ENCODE measurements around the gene TSPYL4.

TSPYL4 gene

GRCh38 chr6:116253505-116254296 lies at the start of gene TSPYL4:
Gene TSPYL4, minus strand, starts transcription at chr6:116254075. Its CDS starts 67 bp downstream, at chr6:116254008.
- Histone ChIP-seq H3K36me3 (ENCODE audit: insufficient read depth, low read length) (no peaks in the 10 kb centered on the region), H3K27me3 (ENCODE audit: insufficient read depth, low read length) (no peaks in the 10 kb centered on the region), H3K4me1 (ENCODE audit: control insufficient read depth, insufficient read depth, low read length, unreplicated experiment) (peaks cover 44% of the 10 kb centered on the region), H3K27ac (ENCODE audit: low read depth, low read length) (peak within 1 kb of the TSS; percentile 87), H3K4me3 (ENCODE audit: low read depth, low read length) (peak within 1 kb of the TSS; percentile 92), H3K79me2 (ENCODE audit: control insufficient read depth, insufficient read depth, low read length, unreplicated experiment) (peaks cover 61% of the 10 kb centered on the region), H2AFZ (ENCODE audit: low read length, unreplicated experiment) (peak within 1 kb of the TSS; percentile 95)

- Histone ChIP-seq H3K79me2 (ENCODE audit: control insufficient read depth, insufficient read depth, low read length, unreplicated experiment) (no peaks in the 10 kb centered on the region), H3K36me3 (ENCODE audit: insufficient read depth, low read length) (0 out of 2 replicates have a peak, but pooled peaks cover 3% of the 10 kb centered on the region), H3K4me3 (ENCODE audit: low read depth, low read length) (no peak overlapping the region), H3K27me3 (ENCODE audit: insufficient read depth, low read length) (no peaks in the 10 kb centered on the region), H3K27ac (ENCODE audit: low read depth, low read length) (no peak overlapping the region), H3K4me1 (ENCODE audit: control insufficient read depth, insufficient read depth, low read length, unreplicated experiment) (no peaks in the 10 kb centered on the region), H2AFZ (ENCODE audit: low read length, unreplicated experiment) (no peak overlapping the region)
These were observed 47.2 kb upstream of the TSPYL4 start for GRCh38 chr6:116301104-116301503.

GRCh38 chr6:116300566-116300965 lies 46.7 kb upstream of the TSPYL4 start:
- Histone ChIP-seq H3K27me3 (ENCODE audit: insufficient read depth, low read length) (no peaks in the 10 kb centered on the region), H3K4me1 (ENCODE audit: control insufficient read depth, insufficient read depth, low read length, unreplicated experiment) (no peaks in the 10 kb centered on the region), H3K4me3 (ENCODE audit: low read depth, low read length) (no peak overlapping the region), H3K27ac (ENCODE audit: low read depth, low read length) (no peak overlapping the region), H3K36me3 (ENCODE audit: insufficient read depth, low read length) (0 out of 2 replicates have a peak, but pooled peaks cover 3% of the 10 kb centered on the region), H3K79me2 (ENCODE audit: control insufficient read depth, insufficient read depth, low read length, unreplicated experiment) (no peaks in the 10 kb centered on the region), H2AFZ (ENCODE audit: low read length, unreplicated experiment) (no peak overlapping the region)

- H2AFZ ChIP-seq (ENCODE audit: low read length, unreplicated experiment) = no peak overlapping the region
- H3K27ac ChIP-seq (ENCODE audit: low read depth, low read length) = no peak overlapping the region
- no peaks in the 10 kb centered on the region for H3K79me2 ChIP-seq (ENCODE audit: control insufficient read depth, insufficient read depth, low read length, unreplicated experiment)
- H3K36me3 ChIP-seq (ENCODE audit: insufficient read depth, low read length) = 0 out of 2 replicates have a peak, but pooled peaks cover 3% of the 10 kb centered on the region
- no peaks in the 10 kb centered on the region for H3K4me1 ChIP-seq (ENCODE audit: control insufficient read depth, insufficient read depth, low read length, unreplicated experiment)
- no peaks in the 10 kb centered on the region for H3K27me3 ChIP-seq (ENCODE audit: insufficient read depth, low read length)
- no peak overlapping the region for H3K4me3 ChIP-seq (ENCODE audit: low read depth, low read length)
These were observed 45.1 kb upstream of the TSPYL4 start for GRCh38 chr6:116298973-116299372.

- H3K4me1 ChIP-seq (ENCODE audit: control insufficient read depth, insufficient read depth, low read length, unreplicated experiment) = no peaks in the 10 kb centered on the region
- 0 out of 2 replicates have a peak, but pooled peaks cover 3% of the 10 kb centered on the region for H3K36me3 ChIP-seq (ENCODE audit: insufficient read depth, low read length)
- no peaks in the 10 kb centered on the region for H3K79me2 ChIP-seq (ENCODE audit: control insufficient read depth, insufficient read depth, low read length, unreplicated experiment)
- no peak overlapping the region for H2AFZ ChIP-seq (ENCODE audit: low read length, unreplicated experiment)
- H3K4me3 ChIP-seq (ENCODE audit: low read depth, low read length) = no peak overlapping the region
- H3K27ac ChIP-seq (ENCODE audit: low read depth, low read length) = no peak overlapping the region
- no peaks in the 10 kb centered on the region for H3K27me3 ChIP-seq (ENCODE audit: insufficient read depth, low read length)
These were observed 44.4 kb upstream of the TSPYL4 start for GRCh38 chr6:116298273-116298672.

GRCh38 chr6:116292553-116292952 lies 38.7 kb upstream of the TSPYL4 start:
- Histone ChIP-seq H3K4me1 (ENCODE audit: control insufficient read depth, insufficient read depth, low read length, unreplicated experiment) (no peaks in the 10 kb centered on the region), H3K4me3 (ENCODE audit: low read depth, low read length) (no peak overlapping the region), H3K27me3 (ENCODE audit: insufficient read depth, low read length) (no peaks in the 10 kb centered on the region), H3K79me2 (ENCODE audit: control insufficient read depth, insufficient read depth, low read length, unreplicated experiment) (no peaks in the 10 kb centered on the region), H3K36me3 (ENCODE audit: insufficient read depth, low read length) (no peaks in the 10 kb centered on the region), H2AFZ (ENCODE audit: low read length, unreplicated experiment) (no peak overlapping the region), H3K27ac (ENCODE audit: low read depth, low read length) (no peak overlapping the region)

GRCh38 chr6:116291701-116292396 lies 38.0 kb upstream of the TSPYL4 start:
- no peak overlapping the region for H3K4me3 ChIP-seq (ENCODE audit: low read depth, low read length)
- no peak overlapping the region for H2AFZ ChIP-seq (ENCODE audit: low read length, unreplicated experiment)
- H3K27me3 ChIP-seq (ENCODE audit: insufficient read depth, low read length) = no peaks in the 10 kb centered on the region
- H3K36me3 ChIP-seq (ENCODE audit: insufficient read depth, low read length) = no peaks in the 10 kb centered on the region
- H3K79me2 ChIP-seq (ENCODE audit: control insufficient read depth, insufficient read depth, low read length, unreplicated experiment) = no peaks in the 10 kb centered on the region
- H3K4me1 ChIP-seq (ENCODE audit: control insufficient read depth, insufficient read depth, low read length, unreplicated experiment) = no peaks in the 10 kb centered on the region
- H3K27ac ChIP-seq (ENCODE audit: low read depth, low read length) = no peak overlapping the region

- Histone ChIP-seq H3K27me3 (ENCODE audit: insufficient read depth, low read length) (no peaks in the 10 kb centered on the region), H3K4me3 (ENCODE audit: low read depth, low read length) (no peak overlapping the region), H3K27ac (ENCODE audit: low read depth, low read length) (no peak overlapping the region), H2AFZ (ENCODE audit: low read length, unreplicated experiment) (no peak overlapping the region), H3K4me1 (ENCODE audit: control insufficient read depth, insufficient read depth, low read length, unreplicated experiment) (no peaks in the 10 kb centered on the region), H3K36me3 (ENCODE audit: insufficient read depth, low read length) (no peaks in the 10 kb centered on the region), H3K79me2 (ENCODE audit: control insufficient read depth, insufficient read depth, low read length, unreplicated experiment) (no peaks in the 10 kb centered on the region)
These were observed 36.9 kb upstream of the TSPYL4 start for GRCh38 chr6:116290799-116291198.

GRCh38 chr6:116289876-116290275 lies 36.0 kb upstream of the TSPYL4 start:
- Histone ChIP-seq H2AFZ (ENCODE audit: low read length, unreplicated experiment) (no peak overlapping the region), H3K27me3 (ENCODE audit: insufficient read depth, low read length) (no peaks in the 10 kb centered on the region), H3K27ac (ENCODE audit: low read depth, low read length) (no peak overlapping the region), H3K79me2 (ENCODE audit: control insufficient read depth, insufficient read depth, low read length, unreplicated experiment) (no peaks in the 10 kb centered on the region), H3K4me1 (ENCODE audit: control insufficient read depth, insufficient read depth, low read length, unreplicated experiment) (no peaks in the 10 kb centered on the region), H3K4me3 (ENCODE audit: low read depth, low read length) (no peak overlapping the region), H3K36me3 (ENCODE audit: insufficient read depth, low read length) (no peaks in the 10 kb centered on the region)

GRCh38 chr6:116287689-116288282 lies 33.9 kb upstream of the TSPYL4 start:
- H3K27ac ChIP-seq (ENCODE audit: low read depth, low read length) = no peak overlapping the region
- H3K36me3 ChIP-seq (ENCODE audit: insufficient read depth, low read length) = no peaks in the 10 kb centered on the region

More at GRCh38 chr6:116287689-116288282, 33.9 kb upstream of the TSPYL4 start:
- Histone ChIP-seq H3K27me3 (ENCODE audit: insufficient read depth, low read length) (no peaks in the 10 kb centered on the region), H3K4me1 (ENCODE audit: control insufficient read depth, insufficient read depth, low read length, unreplicated experiment) (no peaks in the 10 kb centered on the region), H3K79me2 (ENCODE audit: control insufficient read depth, insufficient read depth, low read length, unreplicated experiment) (no peaks in the 10 kb centered on the region), H3K4me3 (ENCODE audit: low read depth, low read length) (no peak overlapping the region), H2AFZ (ENCODE audit: low read length, unreplicated experiment) (no peak overlapping the region)

All from ACC112 (cell line).